Adipose tissue (tissue), 3 donors: Measurements from ENCODE around the gene SUN1. TPM values are rescaled to one million over a fixed set of nuclear protein-coding genes. Genes with fewer than 3 reads are reported as not detected.
"Not testable (repeated sequence)": the region's sequence is repeated elsewhere in the genome, so short reads cannot be mapped to it uniquely, and the experiment has no call there.

Experiments used
- H3K27ac ChIP-seq: one replicate; pipeline ENCODE4 v1.5.1; 2013; ENCODE audit warnings: low read depth, low read length
- WGBS, 3 donors: extraction: QIAGEN DNeasy Blood & Tissue Kit; methylation state at CpG; one replicate each; pipeline ENCODE4 v1.1.7; 2013; 5-methylcytosine and 5-hydroxymethylcytosine counted together
- polyA plus RNA-seq, 3 donors: library from polyadenylated mRNA; stranded (reverse); fragments of 200-250 nt; gene quantifications; one replicate each; pipeline ENCODE4 v1.2.3, GENCODE V29; 2013
- donor health status: healthy with polysubstance abuse.
- donor health status: Bipolar disorder and iron deficiency.
- donor health status: healthy.

Gene SUN1
- polyA plus RNA-seq: 100 to 1,000 TPM in 1 of 3 donors, 10 to 100 TPM in 2; 46.9 to 108 (median 73.0) TPM

GRCh38 chr7:832167-832967 is at the start of gene SUN1:
SUN1 (plus strand) TSS chr7:832476; CDS start chr7:832525, 49 bp downstream.
- H3K27ac ChIP-seq: peak within 1 kb of the TSS; percentile 45
- 48 to 61% (median 56%) methylated on average over 24 of the region's 24 CpGs for WGBS, 3 donors

- WGBS, 3 donors: 95 to 96% (median 96%) methylated on average over 49 to 55 of the region's 56 CpGs
- no peak overlapping the region for H3K27ac ChIP-seq
These were observed 49.4 kb upstream of the SUN1 start for GRCh38 chr7:782718-783449.

- no peak overlapping the region for H3K27ac ChIP-seq
These were observed 48.5 kb upstream of the SUN1 start for GRCh38 chr7:783556-784490.

GRCh38 chr7:784971-785370 is 47.3 kb upstream of the SUN1 start:
- H3K27ac ChIP-seq: no peak overlapping the region
- 95 to 97% (median 97%) methylated on average over 21 of the region's 21 CpGs for WGBS, 3 donors

More at GRCh38 chr7:783556-784490, 48.5 kb upstream of the SUN1 start:
- WGBS, 3 donors: 92 to 94% (median 93%) methylated on average over 34 to 36 of the region's 36 CpGs

GRCh38 chr7:785416-785815 is 46.9 kb upstream of the SUN1 start:
- WGBS, 3 donors: 93 to 96% (median 96%) methylated on average over 10 of the region's 10 CpGs
- H3K27ac ChIP-seq: no peak overlapping the region

- WGBS, 3 donors: 58 to 60% (median 60%) methylated on average over 11 of the region's 11 CpGs
- H3K27ac ChIP-seq: no peak overlapping the region
These were observed 45.6 kb upstream of the SUN1 start for GRCh38 chr7:786472-787255.

- H3K27ac ChIP-seq: no peak overlapping the region
- WGBS, 3 donors: 93 to 95% (median 94%) methylated on average over 27 of the region's 27 CpGs
These were observed 44.7 kb upstream of the SUN1 start for GRCh38 chr7:787332-788240.

GRCh38 chr7:791519-791918 is 40.8 kb upstream of the SUN1 start:
- H3K27ac ChIP-seq: no peak overlapping the region
- 83 to 92% (median 86%) methylated on average over 5 of the region's 5 CpGs for WGBS, 3 donors

GRCh38 chr7:794207-794606 is 38.1 kb upstream of the SUN1 start:
- WGBS, 3 donors: 79 to 94% (median 84%) methylated on average over 5 of the region's 5 CpGs
- H3K27ac ChIP-seq: no peak overlapping the region

GRCh38 chr7:794671-795329 is 37.5 kb upstream of the SUN1 start:
- 92 to 97% (median 95%) methylated on average over 28 to 31 of the region's 31 CpGs for WGBS, 3 donors
- H3K27ac ChIP-seq: no peak overlapping the region

- 68 to 81% (median 75%) methylated on average over 8 of the region's 10 CpGs for WGBS, 3 donors
- H3K27ac ChIP-seq: not testable (repeated sequence)
These were observed 35.7 kb upstream of the SUN1 start for GRCh38 chr7:796434-797169.

- H3K27ac ChIP-seq: no peak overlapping the region
- WGBS, 3 donors: 80 to 95% (median 94%) methylated on average over 12 of the region's 12 CpGs
These were observed 33.3 kb upstream of the SUN1 start for GRCh38 chr7:798921-799470.

GRCh38 chr7:800692-801091 is 31.6 kb upstream of the SUN1 start:
- WGBS, 3 donors: 81 to 82% (median 82%) methylated on average over 7 of the region's 7 CpGs
- H3K27ac ChIP-seq: no peak overlapping the region

GRCh38 chr7:801351-801750 is 30.9 kb upstream of the SUN1 start:
- 68 to 70% (median 69%) methylated on average over 6 of the region's 6 CpGs for WGBS, 3 donors
- H3K27ac ChIP-seq: not testable (repeated sequence)

GRCh38 chr7:801940-802381 is 30.3 kb upstream of the SUN1 start:
- no peak overlapping the region for H3K27ac ChIP-seq
- 25 to 38% (median 37%) methylated on average over 19 of the region's 19 CpGs for WGBS, 3 donors
